PFSK-1 (cell line): ENCODE data around the gene IQGAP2.

Experiments
- POLR2AphosphoS5 ChIP-seq: IDR thresholded peaks from 2 replicates; pipeline ENCODE4 v1.6.1; 2012; ENCODE audit warnings: low read depth, mild to moderate bottlenecking, control low read depth, low read length, moderate library complexity
- TAF1 ChIP-seq: IDR thresholded peaks from 2 replicates; pipeline ENCODE4 v1.6.1; 2012; ENCODE audit warnings: low read length, control low read depth, borderline replicate concordance; ENCODE audit not compliant: insufficient read depth
- TF ChIP-seq, protein P1 (sequence below), 2 experiments: IDR thresholded peaks; 2 replicates each; pipeline versions ENCODE4 v1.6.1 to v1.8.0; 2011 to 2012; ENCODE audit warnings: low read depth in 2 of 2, low read length in 2 of 2, control low read depth in 1 of 2, inconsistent platforms in 1 of 2, mild to moderate bottlenecking in 1 of 2, moderate library complexity in 1 of 2; ENCODE audit not compliant: insufficient read depth in 1 of 2

DNA sequence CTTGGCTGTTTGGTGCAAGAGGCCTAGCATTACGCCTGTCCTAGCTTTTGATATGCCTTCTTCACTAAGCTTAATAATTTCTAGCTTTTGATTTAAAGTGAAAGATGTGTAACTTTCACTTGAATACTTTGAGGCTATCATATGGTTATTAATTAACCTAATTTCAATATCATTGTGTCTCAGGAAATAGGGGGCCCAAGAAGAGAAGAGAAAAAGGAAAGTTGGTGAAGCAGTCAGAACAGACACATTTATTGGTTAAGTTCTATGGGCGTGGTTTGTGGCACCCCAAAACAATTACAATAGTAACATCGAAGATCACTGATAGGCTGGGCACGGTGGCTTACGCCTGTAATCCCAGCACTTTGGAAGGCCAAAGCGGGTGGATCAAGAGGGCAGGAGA, 261.0 kb downstream of the IQGAP2 start:
- TF ChIP-seq, protein P1, sequence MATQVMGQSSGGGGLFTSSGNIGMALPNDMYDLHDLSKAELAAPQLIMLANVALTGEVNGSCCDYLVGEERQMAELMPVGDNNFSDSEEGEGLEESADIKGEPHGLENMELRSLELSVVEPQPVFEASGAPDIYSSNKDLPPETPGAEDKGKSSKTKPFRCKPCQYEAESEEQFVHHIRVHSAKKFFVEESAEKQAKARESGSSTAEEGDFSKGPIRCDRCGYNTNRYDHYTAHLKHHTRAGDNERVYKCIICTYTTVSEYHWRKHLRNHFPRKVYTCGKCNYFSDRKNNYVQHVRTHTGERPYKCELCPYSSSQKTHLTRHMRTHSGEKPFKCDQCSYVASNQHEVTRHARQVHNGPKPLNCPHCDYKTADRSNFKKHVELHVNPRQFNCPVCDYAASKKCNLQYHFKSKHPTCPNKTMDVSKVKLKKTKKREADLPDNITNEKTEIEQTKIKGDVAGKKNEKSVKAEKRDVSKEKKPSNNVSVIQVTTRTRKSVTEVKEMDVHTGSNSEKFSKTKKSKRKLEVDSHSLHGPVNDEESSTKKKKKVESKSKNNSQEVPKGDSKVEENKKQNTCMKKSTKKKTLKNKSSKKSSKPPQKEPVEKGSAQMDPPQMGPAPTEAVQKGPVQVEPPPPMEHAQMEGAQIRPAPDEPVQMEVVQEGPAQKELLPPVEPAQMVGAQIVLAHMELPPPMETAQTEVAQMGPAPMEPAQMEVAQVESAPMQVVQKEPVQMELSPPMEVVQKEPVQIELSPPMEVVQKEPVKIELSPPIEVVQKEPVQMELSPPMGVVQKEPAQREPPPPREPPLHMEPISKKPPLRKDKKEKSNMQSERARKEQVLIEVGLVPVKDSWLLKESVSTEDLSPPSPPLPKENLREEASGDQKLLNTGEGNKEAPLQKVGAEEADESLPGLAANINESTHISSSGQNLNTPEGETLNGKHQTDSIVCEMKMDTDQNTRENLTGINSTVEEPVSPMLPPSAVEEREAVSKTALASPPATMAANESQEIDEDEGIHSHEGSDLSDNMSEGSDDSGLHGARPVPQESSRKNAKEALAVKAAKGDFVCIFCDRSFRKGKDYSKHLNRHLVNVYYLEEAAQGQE (IDR thresholded peaks at IDR 0.05; ENCODE audit: insufficient read depth in 1 of 2, low read depth in 2 of 2, low read length in 2 of 2) = no peak
- TF ChIP-seq TAF1 (no peak), POLR2AphosphoS5 (no peak)
